KMS-11 (cell line): ENCODE results near the gene STAM.

Source experiments
- H2AFZ ChIP-seq: fragments of 200-600 bp; sonication (generic); 2 replicates; pipeline ENCODE4 v1.6.1; 2016; ENCODE audit warnings: antibody characterized with exemption, mixed run types, low read depth
- H3K27ac ChIP-seq: fragments of 200-600 bp; sonication (generic); 2 replicates; pipeline ENCODE4 v1.6.1; 2016; ENCODE audit warnings: mild to moderate bottlenecking, mixed run types
- H3K27me3 ChIP-seq: fragments of 200-600 bp; sonication (generic); 2 replicates; pipeline ENCODE4 v1.6.1; 2017; ENCODE audit warnings: mild to moderate bottlenecking, low read depth, mixed run types, moderate library complexity; ENCODE audit not compliant: insufficient read depth
- H3K36me3 ChIP-seq: fragments of 200-600 bp; sonication (generic); 2 replicates; pipeline ENCODE4 v1.6.1; 2017; ENCODE audit warnings: mild to moderate bottlenecking, mixed run types; ENCODE audit not compliant: insufficient read depth
- H3K4me1 ChIP-seq: fragments of 200-600 bp; sonication (generic); 2 replicates; pipeline ENCODE4 v1.6.1; 2016; ENCODE audit warnings: mild to moderate bottlenecking, low read depth, mixed run types; ENCODE audit not compliant: poor library complexity, severe bottlenecking
- H3K4me2 ChIP-seq: fragments of 200-600 bp; sonication (generic); 2 replicates; pipeline ENCODE4 v1.7.0; 2016; ENCODE audit warnings: mild to moderate bottlenecking, mixed run types
- H3K4me3 ChIP-seq: fragments of 200-600 bp; sonication (generic); IDR thresholded peaks from 2 replicates; pipeline ENCODE4 v1.6.1; 2017; ENCODE audit warnings: low read depth, low read length, mixed read lengths; ENCODE audit not compliant: insufficient read depth
- H3K79me2 ChIP-seq: fragments of 200-600 bp; sonication (generic); 2 replicates; pipeline ENCODE4 v1.6.1; 2016; ENCODE audit warnings: low read depth, mixed run types; ENCODE audit not compliant: insufficient read depth
- H3K9ac ChIP-seq: fragments of 200-600 bp; sonication (generic); 2 replicates; pipeline ENCODE4 v1.6.1; 2016; ENCODE audit warnings: mild to moderate bottlenecking, mixed run types
- H4K20me1 ChIP-seq: fragments of 200-600 bp; sonication (generic); 2 replicates; pipeline ENCODE4 v1.6.1; 2016; ENCODE audit warnings: mild to moderate bottlenecking, mixed run types; ENCODE audit not compliant: insufficient read depth
- TF ChIP-seq, protein P1 (sequence below): fragments of 200-600 bp; sonication (generic); conservative IDR thresholded peaks from 2 replicates; pipeline ENCODE4 v1.6.1; 2017; ENCODE audit warnings: low read depth, mild to moderate bottlenecking, antibody characterized with exemption, low read length, moderate library complexity, mixed read lengths

STAM gene

DNA sequence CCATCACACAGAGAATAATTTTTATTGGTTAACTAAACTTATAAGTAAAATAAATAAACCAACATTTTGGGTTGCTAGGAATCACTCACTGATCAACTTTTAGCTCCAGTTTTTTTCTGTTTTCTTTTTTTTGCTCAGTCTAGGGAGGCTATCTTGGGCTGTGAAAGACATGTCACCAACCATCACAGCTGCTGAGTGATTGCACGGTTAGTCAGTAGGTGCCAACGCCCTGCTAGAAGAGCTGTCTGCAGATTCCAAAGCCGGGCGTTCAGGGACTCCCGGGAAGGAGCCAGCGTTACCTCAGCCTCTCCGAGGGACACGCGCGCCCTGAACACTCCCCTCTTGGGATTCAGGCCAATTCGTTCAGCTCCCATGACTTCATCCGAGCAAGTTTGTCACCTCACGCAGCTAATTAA lies 604 bp upstream of the STAM start:
- no peaks in the 10 kb centered on the region for H3K27me3 ChIP-seq
- no peaks in the 10 kb centered on the region for H3K36me3 ChIP-seq
- peaks cover 58% of the 10 kb centered on the region for H3K79me2 ChIP-seq
- peak overlapping the region; percentile 97 for H3K27ac ChIP-seq
- H3K4me3 ChIP-seq, result no peak overlapping the region
- peaks cover 23% of the 10 kb centered on the region for H3K4me1 ChIP-seq
- peak overlapping the region; percentile 66 for H2AFZ ChIP-seq
- no peaks in the 10 kb centered on the region for H4K20me1 ChIP-seq
- TF ChIP-seq, protein P1, sequence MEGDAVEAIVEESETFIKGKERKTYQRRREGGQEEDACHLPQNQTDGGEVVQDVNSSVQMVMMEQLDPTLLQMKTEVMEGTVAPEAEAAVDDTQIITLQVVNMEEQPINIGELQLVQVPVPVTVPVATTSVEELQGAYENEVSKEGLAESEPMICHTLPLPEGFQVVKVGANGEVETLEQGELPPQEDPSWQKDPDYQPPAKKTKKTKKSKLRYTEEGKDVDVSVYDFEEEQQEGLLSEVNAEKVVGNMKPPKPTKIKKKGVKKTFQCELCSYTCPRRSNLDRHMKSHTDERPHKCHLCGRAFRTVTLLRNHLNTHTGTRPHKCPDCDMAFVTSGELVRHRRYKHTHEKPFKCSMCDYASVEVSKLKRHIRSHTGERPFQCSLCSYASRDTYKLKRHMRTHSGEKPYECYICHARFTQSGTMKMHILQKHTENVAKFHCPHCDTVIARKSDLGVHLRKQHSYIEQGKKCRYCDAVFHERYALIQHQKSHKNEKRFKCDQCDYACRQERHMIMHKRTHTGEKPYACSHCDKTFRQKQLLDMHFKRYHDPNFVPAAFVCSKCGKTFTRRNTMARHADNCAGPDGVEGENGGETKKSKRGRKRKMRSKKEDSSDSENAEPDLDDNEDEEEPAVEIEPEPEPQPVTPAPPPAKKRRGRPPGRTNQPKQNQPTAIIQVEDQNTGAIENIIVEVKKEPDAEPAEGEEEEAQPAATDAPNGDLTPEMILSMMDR, result no peak
- peak overlapping the region; percentile 94 for H3K4me2 ChIP-seq
- peak overlapping the region; percentile 98 for H3K9ac ChIP-seq

DNA sequence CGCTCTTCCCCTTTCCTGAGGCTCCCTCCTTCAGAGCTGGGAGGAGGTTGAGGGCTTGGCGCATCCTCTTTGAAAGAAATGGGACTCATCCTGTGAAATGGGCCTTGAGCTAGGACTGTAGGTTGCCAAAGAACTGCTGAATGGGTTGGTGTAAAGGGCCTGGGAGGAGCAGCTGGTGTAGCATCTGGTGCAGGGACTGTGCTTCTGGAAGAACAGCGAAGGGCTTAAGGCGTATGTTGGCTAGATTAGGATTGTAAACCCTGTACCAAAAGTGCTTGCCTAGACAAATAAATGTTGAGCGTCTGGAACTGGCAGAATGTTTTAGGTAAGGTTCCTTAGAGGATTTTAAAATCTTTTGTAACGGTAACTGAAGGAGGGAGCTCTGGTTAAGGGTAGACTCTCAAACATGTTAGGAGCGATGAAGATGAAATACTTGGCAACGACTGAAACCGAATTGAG lies 563 bp downstream of the STAM start:
- Histone ChIP-seq H3K4me3 (peak overlapping the region; percentile 76), H4K20me1 (no peaks in the 10 kb centered on the region; the same call in 1 of the 2 replicates), H3K4me1 (peaks cover 23% of the 10 kb centered on the region), H3K36me3 (no peaks in the 10 kb centered on the region), H3K79me2 (peaks cover 66% of the 10 kb centered on the region), H3K27ac (peak overlapping the region; percentile 97), H3K4me2 (peak overlapping the region; percentile 94), H2AFZ (peak overlapping the region; percentile 66), H3K9ac (peak overlapping the region; percentile 98), H3K27me3 (no peaks in the 10 kb centered on the region)
- TF ChIP-seq, protein P1, result no peak

DNA sequence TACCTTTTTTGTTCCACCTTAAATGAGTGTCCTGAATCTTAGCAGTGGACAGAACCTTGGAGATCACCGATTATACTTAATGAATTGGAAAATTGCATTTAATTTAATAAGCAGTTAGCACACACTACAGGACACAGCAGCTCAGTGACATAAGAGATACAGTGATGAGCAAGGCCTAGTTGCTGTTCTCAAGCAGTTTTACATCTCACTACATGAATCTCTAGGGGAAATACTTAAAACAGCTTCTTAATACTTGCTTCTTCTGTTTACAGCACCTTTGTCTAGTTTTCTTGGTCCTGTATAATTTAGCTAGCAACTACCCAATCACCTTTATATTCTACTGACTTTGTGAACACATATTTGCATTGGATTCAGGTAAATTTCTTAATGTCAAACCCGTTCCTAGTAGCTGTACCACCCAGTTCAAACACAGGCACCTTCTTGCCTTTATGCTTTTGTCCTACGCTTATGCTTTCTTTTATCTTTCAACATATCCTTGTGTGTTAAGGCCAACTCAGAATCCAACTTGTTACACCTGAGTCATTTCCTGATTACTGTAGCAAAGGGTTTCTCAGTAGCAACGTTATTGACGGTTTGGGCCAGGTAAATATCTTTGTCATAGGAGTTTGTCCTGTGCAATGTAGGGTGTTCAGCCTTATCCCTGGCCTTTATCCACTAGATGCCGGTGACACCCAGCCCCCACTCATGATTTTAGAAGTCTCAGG lies 1.8 kb downstream of the STAM start:
- Histone ChIP-seq H3K9ac (no peak overlapping the region), H3K4me2 (peak overlapping the region; percentile 94), H3K4me3 (no peak overlapping the region), H4K20me1 (no peaks in the 10 kb centered on the region; the same call in 1 of the 2 replicates), H3K4me1 (peaks cover 23% of the 10 kb centered on the region), H2AFZ (no peak overlapping the region), H3K27me3 (no peaks in the 10 kb centered on the region), H3K27ac (no peak overlapping the region), H3K36me3 (no peaks in the 10 kb centered on the region), H3K79me2 (peaks cover 78% of the 10 kb centered on the region)
- TF ChIP-seq, protein P1, result no peak

DNA sequence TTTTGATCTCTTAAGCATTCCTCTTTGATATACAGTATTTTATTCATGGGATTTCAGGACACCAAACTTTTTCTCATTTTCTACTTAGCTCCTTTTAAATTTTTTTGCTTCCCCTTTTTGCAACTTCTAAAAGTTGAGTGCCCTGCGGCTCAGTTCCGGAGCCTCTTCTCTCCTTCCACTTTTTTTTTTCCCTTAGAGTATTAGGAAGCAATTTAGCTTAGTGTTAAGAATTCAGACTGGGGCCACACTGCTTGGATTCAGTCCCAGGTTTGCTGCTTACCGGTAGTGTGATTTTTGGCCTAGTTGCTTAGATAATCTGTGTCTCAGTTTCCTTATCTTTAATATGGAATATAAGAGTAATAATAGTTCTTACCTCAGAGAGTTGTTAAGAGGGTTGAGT lies 3.4 kb downstream of the STAM start:
- Histone ChIP-seq H3K27ac (no peak overlapping the region), H4K20me1 (peaks cover 4% of the 10 kb centered on the region; the same call in 1 of the 2 replicates), H3K4me1 (peaks cover 18% of the 10 kb centered on the region), H3K4me2 (no peak overlapping the region), H3K27me3 (no peaks in the 10 kb centered on the region), H3K79me2 (peaks cover 89% of the 10 kb centered on the region), H3K36me3 (no peaks in the 10 kb centered on the region), H3K4me3 (no peak overlapping the region), H3K9ac (no peak overlapping the region), H2AFZ (no peak overlapping the region)
- TF ChIP-seq, protein P1, result no peak
